ENCODE results near the gene PLAAT5. TPM values are rescaled to one million over a fixed set of nuclear protein-coding genes. Genes with fewer than 3 reads are reported as not detected.

The PLAAT5 gene
- total and polyA plus RNA-seq, 2 of the 4 experiments (the other 2 are of a cell fraction) = not detected

DNA sequence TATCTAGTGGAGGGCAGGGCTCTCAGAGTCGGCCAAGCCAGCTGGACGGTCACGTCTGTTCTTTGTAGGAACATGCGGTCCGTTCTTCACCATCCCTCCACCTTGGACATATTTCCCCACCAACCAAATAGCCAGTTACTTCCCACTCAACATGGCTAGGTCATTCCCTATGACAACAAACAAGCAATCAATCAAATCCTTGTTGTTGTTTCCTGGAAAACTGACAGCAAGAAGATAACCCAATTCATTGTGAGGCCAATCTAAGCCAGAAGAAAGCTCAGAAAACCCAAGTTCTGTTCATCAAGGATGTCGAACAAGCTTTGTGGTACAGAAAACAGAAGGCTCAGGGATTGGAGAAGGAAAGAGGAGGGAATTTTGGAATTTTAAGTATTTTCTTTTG, 10.9 kb downstream of the PLAAT5 start:
- H3K4me1 ChIP-seq (ENCODE audit: control insufficient read depth, insufficient read depth, low read length) = no peaks in the 10 kb centered on the region
- intact Hi-C loops (cut with micrococcal nuclease) (no loop called here), in situ Hi-C loops (cut with MboI; ENCODE audit: low sequenced_read_pairs) (loop anchor here (25.0 kb wide), 1 partner anchor 457 kb away; the partner anchor contains the start of gene NAA40), dilution Hi-C loops (cut with HindIII; ENCODE audit: low sequenced_read_pairs, unreplicated experiment) (no loop called here)
- H4K8ac ChIP-seq (ENCODE audit: low read depth in 2 of 2, low read length in 2 of 2) = no peak overlapping the region
- H2AK5ac ChIP-seq (ENCODE audit: low read depth, low read length) = no peak overlapping the region
- no peak overlapping the region for H3K4ac ChIP-seq (ENCODE audit: low read depth, low read length)
- no peak overlapping the region for H2AFZ ChIP-seq (replicated peaks; ENCODE audit: low read length, poor library complexity)
- no peak overlapping the region for H3K56ac ChIP-seq (ENCODE audit: extremely low read depth, insufficient read depth, low read length)
- no peak overlapping the region for H3K4me3 ChIP-seq (ENCODE audit: insufficient read depth, low read depth, low read length)
- H3K9me3 ChIP-seq (ENCODE audit: control insufficient read depth, insufficient read depth, low read length) = no peaks in the 10 kb centered on the region
- H2BK20ac ChIP-seq (ENCODE audit: low read depth, low read length) = no peak overlapping the region
- H2AK9ac ChIP-seq (replicated peaks; ENCODE audit: low read depth, low read length, poor library complexity) = no peak overlapping the region
- no peak overlapping the region for H3K4me2 ChIP-seq (ENCODE audit: low read depth, low read length)
- no peak overlapping the region for H3K9ac ChIP-seq (ENCODE audit: low read depth, low read length)
- H3K36me3 ChIP-seq (ENCODE audit: control insufficient read depth, insufficient read depth, low read length) = no peaks in the 10 kb centered on the region
- TF ChIP-seq MXI1 (IDR thresholded peaks at IDR 0.05; ENCODE audit: borderline replicate concordance, low read depth, low read length) = no peak
- TF ChIP-seq RFX5 (IDR thresholded peaks at IDR 0.05; ENCODE audit: low read depth, low read length) = no peak
- no peak for TF ChIP-seq POLR2A (IDR thresholded peaks at IDR 0.05; ENCODE audit: low read depth, low read length)
- no peak for TF ChIP-seq MAZ (IDR thresholded peaks at IDR 0.05; ENCODE audit: borderline replicate concordance, low read depth, low read length)
- no peak for TF ChIP-seq SMC3 (IDR thresholded peaks at IDR 0.05; ENCODE audit: low read depth, low read length)
- no peak for TF ChIP-seq CHD1 (IDR thresholded peaks at IDR 0.05; ENCODE audit: low read depth, low read length)
- TF ChIP-seq, protein P1, sequence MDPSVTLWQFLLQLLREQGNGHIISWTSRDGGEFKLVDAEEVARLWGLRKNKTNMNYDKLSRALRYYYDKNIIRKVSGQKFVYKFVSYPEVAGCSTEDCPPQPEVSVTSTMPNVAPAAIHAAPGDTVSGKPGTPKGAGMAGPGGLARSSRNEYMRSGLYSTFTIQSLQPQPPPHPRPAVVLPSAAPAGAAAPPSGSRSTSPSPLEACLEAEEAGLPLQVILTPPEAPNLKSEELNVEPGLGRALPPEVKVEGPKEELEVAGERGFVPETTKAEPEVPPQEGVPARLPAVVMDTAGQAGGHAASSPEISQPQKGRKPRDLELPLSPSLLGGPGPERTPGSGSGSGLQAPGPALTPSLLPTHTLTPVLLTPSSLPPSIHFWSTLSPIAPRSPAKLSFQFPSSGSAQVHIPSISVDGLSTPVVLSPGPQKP (IDR thresholded peaks at IDR 0.05; ENCODE audit: borderline replicate concordance, low read depth, low read length) = no peak
- TF ChIP-seq NFE2L2 (IDR thresholded peaks at IDR 0.05; ENCODE audit: low read depth, low read length) = no peak
- TF ChIP-seq, protein P2, sequence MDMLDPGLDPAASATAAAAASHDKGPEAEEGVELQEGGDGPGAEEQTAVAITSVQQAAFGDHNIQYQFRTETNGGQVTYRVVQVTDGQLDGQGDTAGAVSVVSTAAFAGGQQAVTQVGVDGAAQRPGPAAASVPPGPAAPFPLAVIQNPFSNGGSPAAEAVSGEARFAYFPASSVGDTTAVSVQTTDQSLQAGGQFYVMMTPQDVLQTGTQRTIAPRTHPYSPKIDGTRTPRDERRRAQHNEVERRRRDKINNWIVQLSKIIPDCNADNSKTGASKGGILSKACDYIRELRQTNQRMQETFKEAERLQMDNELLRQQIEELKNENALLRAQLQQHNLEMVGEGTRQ (IDR thresholded peaks at IDR 0.05; ENCODE audit: low read depth, low read length) = no peak
- TF ChIP-seq MAFK (IDR thresholded peaks at IDR 0.05; ENCODE audit: low read depth, low read length) = no peak
- TF ChIP-seq RAD21 (IDR thresholded peaks at IDR 0.05; ENCODE audit: low read length) = no peak
- TF ChIP-seq CEBPB (IDR thresholded peaks at IDR 0.05; ENCODE audit: low read depth, low read length) = no peak
- TF ChIP-seq RCOR1 (IDR thresholded peaks at IDR 0.05; ENCODE audit: insufficient replicate concordance, low read length) = no peak
- TF ChIP-seq, protein P3, sequence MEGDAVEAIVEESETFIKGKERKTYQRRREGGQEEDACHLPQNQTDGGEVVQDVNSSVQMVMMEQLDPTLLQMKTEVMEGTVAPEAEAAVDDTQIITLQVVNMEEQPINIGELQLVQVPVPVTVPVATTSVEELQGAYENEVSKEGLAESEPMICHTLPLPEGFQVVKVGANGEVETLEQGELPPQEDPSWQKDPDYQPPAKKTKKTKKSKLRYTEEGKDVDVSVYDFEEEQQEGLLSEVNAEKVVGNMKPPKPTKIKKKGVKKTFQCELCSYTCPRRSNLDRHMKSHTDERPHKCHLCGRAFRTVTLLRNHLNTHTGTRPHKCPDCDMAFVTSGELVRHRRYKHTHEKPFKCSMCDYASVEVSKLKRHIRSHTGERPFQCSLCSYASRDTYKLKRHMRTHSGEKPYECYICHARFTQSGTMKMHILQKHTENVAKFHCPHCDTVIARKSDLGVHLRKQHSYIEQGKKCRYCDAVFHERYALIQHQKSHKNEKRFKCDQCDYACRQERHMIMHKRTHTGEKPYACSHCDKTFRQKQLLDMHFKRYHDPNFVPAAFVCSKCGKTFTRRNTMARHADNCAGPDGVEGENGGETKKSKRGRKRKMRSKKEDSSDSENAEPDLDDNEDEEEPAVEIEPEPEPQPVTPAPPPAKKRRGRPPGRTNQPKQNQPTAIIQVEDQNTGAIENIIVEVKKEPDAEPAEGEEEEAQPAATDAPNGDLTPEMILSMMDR (conservative IDR thresholded peaks at IDR 0.05; ENCODE audit: low read depth, low read length) = no peak
- TF ChIP-seq FOS (IDR thresholded peaks at IDR 0.05; ENCODE audit: low read depth, low read length) = no peak
- TF ChIP-seq BHLHE40 (IDR thresholded peaks at IDR 0.05; ENCODE audit: low read depth, low read length) = no peak
- no peak overlapping the region for H4K5ac ChIP-seq (ENCODE audit: low read depth, low read length)
- peaks cover 3% of the 10 kb centered on the region for H3K27me3 ChIP-seq (ENCODE audit: control insufficient read depth, insufficient read depth, low read length)
- ChIA-PET CTCF (interaction anchor here (2.2 kb wide), 2 partner anchors 156 to 159 kb away, joined by 11 to 15 read pairs; no protein-coding TSS in a partner anchor), POLR2A (ENCODE audit: unreplicated experiment) (no interaction called here)
- H2BK5ac ChIP-seq (ENCODE audit: low read depth, low read length, poor library complexity, severe bottlenecking) = no peak overlapping the region
- no peaks in the 10 kb centered on the region for H4K20me1 ChIP-seq (ENCODE audit: insufficient read depth, low read length)
- H3K27ac ChIP-seq (ENCODE audit: insufficient read depth, low read length) = no peak overlapping the region
- no peaks in the 10 kb centered on the region for H3K9me1 ChIP-seq (ENCODE audit: insufficient read depth, low read length)
- no peak for ATAC-seq (ENCODE audit: low read depth)
- no peak overlapping the region for H2BK120ac ChIP-seq (ENCODE audit: low read depth, low read length)
- DNase-seq = no peak
- H3K18ac ChIP-seq (ENCODE audit: low read depth, low read length) = no peak overlapping the region
- BruUV-seq (replicated peaks) = no TSS peak
- H2BK15ac ChIP-seq (ENCODE audit: low read depth, low read length) = no peak overlapping the region
- WGBS, 2 experiments (ENCODE audit: extremely low coverage in 2 of 2, insufficient read length in 1 of 2) = 87% methylated on average over 5 of the region's 6 CpGs; no CpG with 5 or more reads in 1 of the 2 experiments
- no peak overlapping the region for H3K14ac ChIP-seq (replicated peaks; ENCODE audit: low read depth, low read length)
- no peak overlapping the region for H3K23ac ChIP-seq (ENCODE audit: low read depth, low read length)
- H3K79me1 ChIP-seq (ENCODE audit: low read depth in 1 of 2, low read length in 2 of 2) = no peaks in the 10 kb centered on the region
- no peak overlapping the region for H4K91ac ChIP-seq (ENCODE audit: insufficient read depth, low read depth, low read length)
